Skin of body (tissue), 2 donors: Measurements from ENCODE around the gene TTC7B. TPM values are rescaled to one million over a fixed set of nuclear protein-coding genes. Genes with fewer than 3 reads are reported as not detected.
A peak's percentile ranks its signal among the peaks of the same experiment; 100 is the strongest.

Source experiments
- DNase-seq: peaks from one replicate; lab custom pipeline; 2025; lab: John Stamatoyannopoulos, UW
- total RNA-seq: library from RNA; depleted of rRNA; stranded (reverse); fragments of >200 nt; gene quantifications from one replicate; pipeline ENCODE4 v1.2.3, GENCODE V29; 2014

TTC7B gene
- total RNA-seq, 1 donor from 2014 or later, result 15.9 TPM

DNA sequence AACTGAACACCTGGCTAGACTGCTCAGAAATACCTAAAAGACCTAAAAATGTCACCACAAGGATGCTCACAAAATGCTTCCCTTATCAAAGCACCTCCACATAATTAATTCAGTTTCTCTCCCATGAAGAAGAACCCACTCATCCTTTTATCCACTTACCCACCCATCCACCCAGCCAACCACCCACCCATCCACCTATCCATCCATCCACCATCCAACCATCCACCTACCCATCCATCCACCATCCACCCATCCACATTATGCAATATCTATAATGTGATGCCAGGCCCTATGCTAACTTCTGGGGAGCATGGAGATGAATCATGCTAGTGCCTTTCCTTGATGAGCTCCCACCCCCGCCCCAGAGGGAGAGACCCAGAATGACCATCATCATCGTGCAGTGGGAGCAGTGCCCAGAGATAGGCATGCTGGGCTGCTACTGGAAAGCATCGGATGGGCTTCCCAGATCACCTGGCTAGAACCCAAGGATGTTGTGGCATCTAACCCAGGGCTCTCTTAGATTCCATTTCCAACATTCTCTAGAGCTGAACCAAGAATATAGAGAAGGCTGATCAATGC is 166.6 kb downstream of the TTC7B start:
- DNase-seq, result no peak

DNA sequence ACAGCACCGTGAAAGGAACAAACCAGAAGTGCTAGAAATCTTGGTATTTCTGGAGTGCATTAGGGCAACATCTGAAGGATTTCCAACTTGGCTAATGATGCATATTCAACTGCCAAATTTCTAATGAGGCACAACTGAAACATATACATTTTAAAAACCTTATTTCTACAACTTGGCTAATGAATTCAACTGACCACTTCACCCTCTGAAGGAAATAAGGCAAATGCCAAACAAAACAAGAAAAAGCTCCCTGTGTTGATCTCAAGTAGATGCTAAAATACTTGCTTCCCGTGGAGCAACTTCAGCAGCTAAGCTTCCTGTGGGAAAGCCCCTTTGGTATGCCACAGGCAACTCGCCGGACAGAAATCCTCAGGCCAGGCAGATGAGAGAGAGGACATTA is 167.1 kb downstream of the TTC7B start:
- DNase-seq, result no peak

- DNase-seq, result no peak
These were observed 167.8 kb downstream of the TTC7B start for GRCh38 chr14:90648421-90648820.

- DNase-seq, result no peak
These were observed 168.7 kb downstream of the TTC7B start for GRCh38 chr14:90647473-90648005.

GRCh38 chr14:90645842-90646443 is 170.3 kb downstream of the TTC7B start:
- no peak for DNase-seq

- peak; percentile 51 for DNase-seq
These were observed 171.3 kb downstream of the TTC7B start for GRCh38 chr14:90644882-90645281.

- no peak for DNase-seq
These were observed 172.1 kb downstream of the TTC7B start for GRCh38 chr14:90643982-90644670.

GRCh38 chr14:90642244-90642717 is 173.9 kb downstream of the TTC7B start:
- DNase-seq, result no peak

- no peak for DNase-seq
These were observed 174.5 kb downstream of the TTC7B start for GRCh38 chr14:90641615-90642243.

DNA sequence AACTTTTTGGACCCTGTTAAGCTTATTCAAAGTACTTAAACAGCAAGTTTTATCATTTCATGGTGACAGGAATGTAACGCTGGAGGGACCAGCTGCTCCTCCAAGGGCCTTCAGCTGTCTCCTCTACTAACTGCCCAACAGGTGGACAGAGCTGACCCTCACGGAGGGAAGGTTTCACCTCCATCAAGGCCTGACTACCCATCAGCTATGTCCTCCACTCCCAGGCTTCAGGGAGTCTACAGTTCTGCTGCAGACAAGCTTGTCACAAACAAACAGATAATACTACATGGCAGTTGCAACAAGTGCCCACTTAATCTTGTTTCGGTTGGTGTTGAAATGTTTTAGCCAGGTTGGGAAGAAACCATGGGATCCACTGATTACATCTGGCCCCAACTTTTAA is 175.1 kb downstream of the TTC7B start:
- DNase-seq, result no peak

DNA sequence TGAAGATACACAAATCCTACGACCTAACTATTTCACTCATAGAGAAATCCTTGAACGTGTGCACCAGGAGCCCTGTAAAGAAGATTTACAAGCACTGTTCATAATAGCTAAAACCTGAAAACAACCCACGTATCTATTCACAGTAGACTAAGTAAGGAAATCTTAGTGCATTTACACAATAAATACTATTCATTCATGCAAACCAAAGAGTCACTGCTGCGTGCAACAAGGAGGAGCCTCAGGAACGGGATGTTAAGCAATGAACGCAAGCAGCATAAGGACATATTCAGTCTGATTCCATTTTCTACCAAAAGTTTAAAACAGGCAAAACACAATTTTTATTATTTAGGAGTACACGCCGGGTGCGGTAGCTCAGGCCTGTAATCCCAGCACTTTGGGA is 176.6 kb downstream of the TTC7B start:
- DNase-seq, result no peak

DNA sequence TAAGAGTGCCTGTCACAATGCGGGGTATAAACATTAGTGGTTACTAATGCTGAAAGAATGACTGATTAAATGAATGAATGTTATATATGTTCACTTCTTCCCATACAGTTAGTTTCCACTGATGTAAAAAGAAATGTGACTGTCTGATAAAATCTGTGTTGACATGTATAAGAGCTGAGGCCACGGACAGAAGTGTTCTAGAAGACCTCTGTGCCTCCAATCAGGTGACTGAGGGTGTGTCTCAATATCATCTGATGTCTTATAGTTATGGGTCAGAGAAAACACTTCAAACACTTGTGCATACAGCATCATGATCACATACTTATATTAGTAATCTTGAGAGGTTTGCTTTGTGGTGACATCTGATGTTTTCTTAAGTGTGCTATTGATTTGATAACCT is 183.4 kb downstream of the TTC7B start:
- no peak for DNase-seq

DNA sequence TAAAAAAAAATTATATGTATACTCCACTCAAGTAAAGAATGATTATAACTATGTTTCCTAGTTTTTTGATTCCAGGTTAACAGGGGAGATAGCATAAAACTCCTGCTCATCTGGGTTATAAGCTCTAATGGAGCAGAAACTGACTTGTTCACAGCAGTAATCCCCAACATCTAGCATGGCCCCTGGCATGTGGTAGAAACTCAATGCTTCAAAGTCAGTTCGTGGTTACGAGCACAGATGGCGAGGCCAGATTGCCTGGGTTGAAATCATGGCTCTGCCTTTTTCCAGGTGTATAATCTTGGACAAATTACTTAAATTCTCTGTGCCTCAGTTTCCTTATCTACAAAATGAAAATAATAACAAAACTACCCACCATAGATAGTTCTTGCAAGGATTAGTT is 183.8 kb downstream of the TTC7B start:
- no peak for DNase-seq

GRCh38 chr14:90630171-90630806 is 185.9 kb downstream of the TTC7B start:
- DNase-seq, result no peak

- DNase-seq, result no peak
These were observed 186.8 kb downstream of the TTC7B start for GRCh38 chr14:90629471-90629870.

GRCh38 chr14:90628825-90629224 is 187.4 kb downstream of the TTC7B start:
- DNase-seq, result no peak

DNA sequence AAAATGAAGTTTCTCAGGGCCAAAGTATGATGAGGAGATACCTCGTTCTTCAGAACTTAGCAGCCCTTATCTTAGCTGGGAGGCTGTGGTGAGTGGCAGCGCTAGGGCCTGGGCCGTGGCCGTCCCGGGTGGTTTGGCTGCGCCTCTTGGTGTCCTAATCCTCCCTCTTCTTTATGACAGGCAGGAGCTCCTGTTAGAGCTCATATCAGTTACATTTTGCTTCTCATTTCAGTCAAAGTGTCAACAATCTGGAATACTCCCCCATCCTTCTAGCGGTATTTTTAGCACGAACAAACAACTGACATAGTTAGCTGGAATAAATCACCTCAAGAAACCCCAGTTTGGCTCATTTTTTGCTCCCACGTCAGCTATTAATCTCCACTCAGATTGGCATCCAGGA is 188.8 kb downstream of the TTC7B start:
- DNase-seq, result no peak

GRCh38 chr14:90626550-90626949 is 189.7 kb downstream of the TTC7B start:
- no peak for DNase-seq

- no peak for DNase-seq
These were observed 190.8 kb downstream of the TTC7B start for GRCh38 chr14:90625445-90625844.

DNA sequence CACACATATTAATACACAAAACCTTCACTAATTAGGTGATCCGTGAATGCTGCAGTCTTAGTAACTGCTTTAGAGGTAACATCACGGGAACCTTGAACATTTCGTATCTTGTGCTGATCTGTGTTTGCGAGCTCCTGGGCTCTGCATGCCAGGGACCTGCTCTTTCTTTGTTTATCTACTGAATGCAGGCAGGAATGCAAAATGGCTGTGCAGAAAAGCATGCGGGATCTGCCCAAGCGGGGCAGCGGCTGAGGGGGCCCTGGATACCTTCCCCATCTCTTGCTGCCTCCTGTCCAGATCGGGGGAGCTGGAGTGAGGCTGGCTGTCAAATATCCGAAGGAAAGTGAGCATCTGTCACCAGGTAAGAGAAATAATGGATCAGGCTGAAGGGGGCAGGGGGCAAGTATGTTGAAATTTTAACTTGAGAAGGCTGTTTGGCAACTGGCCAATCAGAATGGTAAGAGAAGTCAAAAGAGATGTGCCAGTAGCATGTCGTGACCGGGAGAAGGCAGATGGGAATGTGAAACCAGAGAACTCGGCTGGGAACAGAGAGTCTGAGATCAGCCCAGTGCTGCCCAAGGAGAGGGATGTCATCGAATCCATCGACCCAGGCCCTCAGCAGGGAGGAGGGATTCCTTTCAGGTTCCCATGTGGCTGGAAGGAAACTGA is 191.4 kb downstream of the TTC7B start:
- no peak for DNase-seq

DNA sequence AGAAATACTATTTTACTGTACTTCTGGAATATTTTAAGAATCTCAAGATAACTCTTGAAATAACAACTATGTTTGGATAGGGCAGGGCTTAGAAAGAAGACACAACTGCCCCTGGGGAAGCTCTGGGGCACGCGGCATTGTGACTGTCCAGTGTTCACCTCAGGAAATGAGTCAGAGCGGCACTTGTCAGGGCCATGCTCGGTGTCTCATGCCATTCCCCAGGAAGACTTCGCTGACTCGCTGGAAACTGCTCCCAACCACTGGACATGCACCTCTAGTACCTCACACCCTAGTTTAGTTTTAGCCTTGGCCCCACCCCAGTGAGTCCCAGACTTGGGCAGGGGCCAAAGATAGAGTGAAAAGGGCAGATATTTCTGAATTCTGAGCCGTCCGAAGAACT is 192.0 kb downstream of the TTC7B start:
- DNase-seq, result no peak
